H7 (cell line): ENCODE results near the gene CHKA. TPM values are rescaled to one million over a fixed set of nuclear protein-coding genes. Genes with fewer than 3 reads are reported as not detected.

Experiments
- DNase-seq: peaks from one replicate; pipeline ENCODE4 v3.0.0; 2012
- H3K27me3 ChIP-seq: 2 replicates; pipeline ENCODE4 v1.6.0; 2011; ENCODE audit warnings: mild to moderate bottlenecking, low read length; ENCODE audit not compliant: control insufficient read depth, insufficient read depth
- H3K36me3 ChIP-seq: replicated peaks from 2 replicates; pipeline ENCODE4 v1.5.1; 2011; ENCODE audit warnings: low read length; ENCODE audit not compliant: control insufficient read depth, insufficient read depth
- H3K4me3 ChIP-seq: 2 replicates; pipeline ENCODE4 v1.5.1; 2011; ENCODE audit warnings: low read depth, mild to moderate bottlenecking, control low read depth, low read length, moderate library complexity; ENCODE audit not compliant: insufficient read depth
- total RNA-seq: library from RNA; depleted of rRNA; stranded (reverse); fragments of >200 nt; shearing (Covaris generic); gene quantifications from 2 replicates; pipeline ENCODE4 v1.2.3, GENCODE V29; 2014

The CHKA gene
- total RNA-seq, 1 experiment from 2014 or later, result 28.4 TPM

GRCh38 chr11:68043029-68043348 lies 78.2 kb downstream of the CHKA start:
- H3K27me3 ChIP-seq, result no peaks in the 10 kb centered on the region
- H3K36me3 ChIP-seq, result no peaks in the 10 kb centered on the region
- DNase-seq, result peak; percentile 67
- H3K4me3 ChIP-seq, result no peak overlapping the region

- Histone ChIP-seq H3K36me3 (no peaks in the 10 kb centered on the region), H3K4me3 (no peak overlapping the region), H3K27me3 (no peaks in the 10 kb centered on the region)
- DNase-seq, result peak; percentile 74
Measured at GRCh38 chr11:68042219-68043028, 78.8 kb downstream of the CHKA start.

- Histone ChIP-seq H3K36me3 (no peaks in the 10 kb centered on the region), H3K27me3 (no peaks in the 10 kb centered on the region), H3K4me3 (no peak overlapping the region)
- DNase-seq, result peak; percentile 71
Measured at GRCh38 chr11:68041617-68042218, 79.5 kb downstream of the CHKA start.

- peak; percentile 71 for DNase-seq
- H3K4me3 ChIP-seq, result no peak overlapping the region
- no peaks in the 10 kb centered on the region for H3K27me3 ChIP-seq
- no peaks in the 10 kb centered on the region for H3K36me3 ChIP-seq
Measured at GRCh38 chr11:68040957-68041591, 80.1 kb downstream of the CHKA start.

- peak; percentile 91 for DNase-seq
- no peaks in the 10 kb centered on the region; the same call in 1 of the 2 replicates for H3K36me3 ChIP-seq
- no peaks in the 10 kb centered on the region for H3K27me3 ChIP-seq
- no peak overlapping the region for H3K4me3 ChIP-seq
Measured at GRCh38 chr11:68040101-68040956, 80.9 kb downstream of the CHKA start.

- Histone ChIP-seq H3K4me3 (peak overlapping the region; percentile 68), H3K36me3 (no peaks in the 10 kb centered on the region; the same call in 1 of the 2 replicates), H3K27me3 (no peaks in the 10 kb centered on the region)
- DNase-seq, result peak; percentile 84
Measured at GRCh38 chr11:68039526-68040086, 81.6 kb downstream of the CHKA start.

GRCh38 chr11:68038718-68039525 lies 82.3 kb downstream of the CHKA start, which contains the start of gene TCIRG1:
TSS of gene TCIRG1 (plus strand) at chr11:68039025. CDS start at chr11:68041272, 2,247 bp downstream.
- peaks cover 4% of the 10 kb centered on the region for H3K36me3 ChIP-seq
- no peaks in the 10 kb centered on the region for H3K27me3 ChIP-seq
- H3K4me3 ChIP-seq, result peak within 1 kb of the TSS; percentile 68
- DNase-seq, result peak; percentile 98

GRCh38 chr11:68038226-68038717 lies 82.9 kb downstream of the CHKA start:
- DNase-seq, result peak; percentile 79

GRCh38 chr11:68037411-68038225 lies 83.6 kb downstream of the CHKA start:
- H3K27me3 ChIP-seq, result no peaks in the 10 kb centered on the region
- peaks cover 13% of the 10 kb centered on the region for H3K36me3 ChIP-seq
- no peak for DNase-seq
- H3K4me3 ChIP-seq, result no peak overlapping the region

More at GRCh38 chr11:68038226-68038717, 82.9 kb downstream of the CHKA start:
- no peaks in the 10 kb centered on the region for H3K27me3 ChIP-seq
- peaks cover 9% of the 10 kb centered on the region for H3K36me3 ChIP-seq
- peak overlapping the region; percentile 68 for H3K4me3 ChIP-seq

GRCh38 chr11:68036717-68037239 lies 84.4 kb downstream of the CHKA start:
- DNase-seq, result no peak
- Histone ChIP-seq H3K4me3 (no peak overlapping the region), H3K27me3 (no peaks in the 10 kb centered on the region), H3K36me3 (peaks cover 18% of the 10 kb centered on the region)

GRCh38 chr11:68036141-68036716 lies 85.0 kb downstream of the CHKA start:
- no peak for DNase-seq
- peaks cover 18% of the 10 kb centered on the region for H3K36me3 ChIP-seq
- no peaks in the 10 kb centered on the region for H3K27me3 ChIP-seq
- H3K4me3 ChIP-seq, result no peak overlapping the region

GRCh38 chr11:68035266-68035876 lies 85.8 kb downstream of the CHKA start:
- Histone ChIP-seq H3K4me3 (no peak overlapping the region), H3K27me3 (no peaks in the 10 kb centered on the region), H3K36me3 (peaks cover 18% of the 10 kb centered on the region)
- DNase-seq, result no peak
